Mammary epithelial cell (primary cell): ENCODE measurements around the gene HYAL4.

Source experiments
- CTCF ChIP-seq, 2 donors: IDR thresholded peaks in 1 of 2; conservative IDR thresholded peaks in 1 of 2; 2 replicates each; pipeline ENCODE4 v1.5.1; 2011 to 2012; ENCODE audit warnings: inconsistent platforms in 2 of 2, low read length in 2 of 2, mild to moderate bottlenecking in 2 of 2, control low read depth in 1 of 2, low read depth in 1 of 2; ENCODE audit not compliant: insufficient read depth in 1 of 2; ENCODE audit errors: extremely low read depth in 1 of 2
- EZH2 ChIP-seq: IDR thresholded peaks from 2 replicates; pipeline ENCODE4 v1.6.1; 2012; ENCODE audit warnings: low read length, inconsistent platforms, borderline replicate concordance

GRCh38 chr7:123888192-123888591 is 43.2 kb downstream of the HYAL4 start:
- TF ChIP-seq CTCF (conservative IDR thresholded peaks at IDR 0.05 in 1 of 2, IDR thresholded peaks at IDR 0.05 in 1 of 2; ENCODE audit: extremely low read depth in 1 of 2, insufficient read depth in 1 of 2, low read depth in 1 of 2, low read length in 2 of 2) (no peak), EZH2 (no peak)
